ENCODE measurements around the gene FSD1L.
A peak's percentile ranks its signal among the peaks of the same experiment; 100 is the strongest.

Gene FSD1L

DNA sequence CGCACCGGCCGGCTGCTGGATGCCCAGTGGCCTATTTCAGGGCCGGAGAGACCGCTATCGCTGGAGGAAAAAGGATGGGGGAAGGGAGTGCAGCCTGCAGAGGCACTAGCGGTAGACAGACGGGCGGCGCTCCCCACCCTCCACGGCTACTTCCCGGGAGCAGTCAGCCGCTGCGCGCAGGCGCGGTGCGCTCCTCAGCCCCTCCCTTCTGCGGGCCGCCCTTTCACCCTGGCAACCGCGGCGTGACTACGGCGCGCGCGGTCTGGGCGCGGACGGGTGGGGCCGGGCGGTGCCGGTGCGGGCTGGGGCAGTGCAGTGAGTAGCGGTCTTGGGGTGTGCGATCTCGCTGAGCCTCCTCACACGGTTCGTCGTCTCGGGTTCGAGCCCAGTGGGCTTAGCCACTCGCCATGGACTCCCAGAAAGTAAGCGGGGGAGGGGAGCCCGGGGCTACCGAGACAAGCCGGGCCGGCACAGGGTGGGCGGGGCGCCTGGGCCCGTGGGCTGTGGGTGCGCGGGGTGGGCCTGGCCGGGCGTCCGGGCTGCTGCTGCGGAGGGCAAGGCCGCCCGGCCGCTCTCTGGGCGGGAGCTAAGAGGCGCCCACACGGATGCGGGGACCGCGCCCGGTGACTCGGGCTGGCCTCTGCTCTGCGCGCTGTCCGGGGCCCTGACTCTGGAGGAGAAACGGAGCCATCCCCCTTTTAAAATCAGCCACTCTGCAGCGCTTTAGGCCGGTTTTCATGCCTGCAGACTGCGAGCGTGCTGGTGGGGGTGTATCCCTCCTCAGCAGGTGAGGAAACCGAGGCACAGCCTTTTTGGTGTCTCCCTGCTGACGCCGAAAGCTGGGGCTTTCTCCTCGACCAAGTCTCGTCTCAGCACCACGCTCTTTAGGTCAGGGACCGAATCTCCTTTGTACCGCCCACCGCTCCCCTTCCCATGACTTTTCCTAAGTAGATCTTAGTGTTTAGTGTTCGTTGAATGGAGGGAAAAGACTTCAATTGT lies at the start of gene FSD1L:
Gene FSD1L (plus strand): TSS at position 221 of the 999 bp plus-strand sequence. CDS start 187 bp downstream, at position 408.
- DNase-seq: peak; percentile 75

DNA sequence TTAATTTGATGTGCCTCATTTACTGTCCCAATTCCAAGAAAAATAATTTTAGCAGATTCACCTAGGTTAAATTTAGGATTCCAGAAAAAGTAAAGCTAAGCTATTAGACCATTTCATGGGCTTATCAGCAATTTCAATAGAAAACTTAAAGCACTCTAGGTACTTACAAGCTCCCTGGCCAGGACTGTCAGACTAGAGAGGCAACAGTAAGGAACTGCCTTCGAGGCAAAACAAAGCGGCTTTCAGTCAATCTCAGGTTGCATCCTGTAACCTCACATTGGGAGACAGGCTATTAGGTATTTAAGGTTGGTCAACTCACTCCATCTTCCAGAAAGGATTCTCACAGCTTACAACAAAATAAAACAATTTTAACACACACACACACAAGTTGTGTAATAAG lies 48.7 kb upstream of the FSD1L start:
- no peak for DNase-seq

DNA sequence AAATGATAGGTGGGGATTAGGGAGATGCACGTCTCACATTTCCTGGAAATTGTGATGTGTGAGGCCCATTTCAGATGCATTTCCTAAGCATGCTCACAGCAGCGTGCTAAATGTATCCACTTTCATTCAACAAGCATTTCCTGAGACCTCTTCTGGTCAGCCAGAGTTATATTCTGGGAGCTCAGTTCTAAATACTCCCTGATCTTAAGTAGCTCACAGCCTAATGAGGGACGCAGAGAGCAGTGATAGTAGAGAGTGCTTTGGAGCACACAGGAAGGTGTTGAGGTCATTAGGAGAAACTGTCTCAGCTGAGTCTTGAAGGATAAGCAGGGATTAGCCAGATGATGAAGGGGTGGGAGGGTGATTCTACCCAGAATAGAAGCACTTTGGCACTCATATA lies 46.2 kb upstream of the FSD1L start:
- DNase-seq: no peak

DNA sequence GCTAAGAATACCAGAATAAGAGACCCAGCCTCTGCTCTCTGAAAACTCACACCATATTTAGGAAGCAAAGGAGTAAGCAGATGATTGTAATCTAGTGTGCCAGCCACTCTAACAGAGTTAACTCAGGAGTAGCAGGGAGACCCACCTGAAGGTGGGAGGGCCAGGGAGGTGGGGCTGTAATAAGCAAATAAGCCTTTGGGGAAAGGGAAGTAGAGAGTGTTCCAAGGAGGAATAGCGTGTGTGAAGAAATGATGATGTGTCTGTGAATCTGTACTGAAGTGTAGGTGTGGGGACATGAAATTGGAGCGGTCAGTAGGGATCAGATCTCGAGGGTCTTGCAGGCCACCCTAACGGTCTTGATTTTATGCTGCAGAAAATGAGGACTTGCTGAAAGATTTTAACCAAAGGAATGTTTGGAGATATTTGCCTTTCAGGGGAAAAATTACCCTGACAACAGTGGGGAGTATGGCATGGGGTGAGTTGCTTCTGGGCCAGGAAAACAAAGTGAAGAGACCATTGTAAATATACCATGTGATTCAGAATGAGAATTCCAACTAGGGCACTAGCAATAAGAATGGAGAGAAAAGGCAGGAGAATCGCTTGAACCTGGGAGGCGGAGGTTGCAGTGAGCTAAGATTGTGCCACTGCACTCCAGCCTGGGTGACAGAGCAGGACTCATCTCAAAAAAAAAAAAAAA lies 44.1 kb upstream of the FSD1L start:
- no peak for DNase-seq

DNA sequence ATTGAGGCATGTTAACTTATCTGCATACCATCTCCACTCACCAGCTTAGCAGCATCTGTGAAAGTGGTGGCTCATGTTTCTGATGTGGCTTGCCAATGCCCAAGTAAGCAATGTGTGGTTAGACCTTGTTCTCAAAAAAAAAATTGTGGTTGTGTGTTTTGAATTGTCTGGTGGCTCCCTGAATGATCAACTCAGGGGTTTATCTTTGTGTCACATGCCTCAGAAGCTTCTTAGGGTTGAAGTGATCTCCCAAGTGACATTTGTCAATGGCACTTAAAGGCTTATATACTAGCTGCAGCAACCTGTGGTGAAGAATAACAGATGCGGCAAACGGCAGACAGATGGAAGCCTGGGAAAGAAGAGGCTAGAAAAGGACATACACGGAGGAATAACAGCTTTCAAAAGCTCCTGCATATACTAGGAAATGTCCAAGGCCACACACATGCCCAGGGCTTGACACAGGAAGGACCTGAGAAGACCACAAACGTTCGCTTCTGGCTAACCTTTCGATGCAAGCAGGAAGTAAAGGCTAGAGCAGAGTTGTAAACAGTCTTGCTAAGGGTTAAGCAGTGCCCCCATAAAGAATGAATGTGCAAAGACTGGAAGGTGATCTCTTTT lies 42.2 kb upstream of the FSD1L start:
- DNase-seq: peak; percentile 5

DNA sequence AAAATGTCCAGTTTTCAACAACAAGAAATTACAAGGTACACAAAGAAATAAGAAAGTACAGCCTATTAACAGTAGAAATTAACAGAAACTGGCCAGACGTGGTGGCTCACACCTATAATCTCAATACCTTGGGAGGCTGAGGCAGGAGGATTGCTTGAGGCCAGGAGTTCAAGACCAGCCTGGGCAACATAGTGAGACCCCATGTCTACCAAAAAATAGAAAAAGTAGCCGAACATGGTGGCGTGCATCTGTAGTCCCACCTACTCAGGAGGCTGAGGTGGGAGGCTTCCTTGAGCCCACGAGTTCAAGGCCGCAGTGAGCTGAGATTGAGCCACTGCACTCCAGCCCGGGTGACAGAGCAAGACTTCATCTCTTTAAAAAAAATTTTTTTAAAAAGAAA lies 41.5 kb upstream of the FSD1L start:
- no peak for DNase-seq

DNA sequence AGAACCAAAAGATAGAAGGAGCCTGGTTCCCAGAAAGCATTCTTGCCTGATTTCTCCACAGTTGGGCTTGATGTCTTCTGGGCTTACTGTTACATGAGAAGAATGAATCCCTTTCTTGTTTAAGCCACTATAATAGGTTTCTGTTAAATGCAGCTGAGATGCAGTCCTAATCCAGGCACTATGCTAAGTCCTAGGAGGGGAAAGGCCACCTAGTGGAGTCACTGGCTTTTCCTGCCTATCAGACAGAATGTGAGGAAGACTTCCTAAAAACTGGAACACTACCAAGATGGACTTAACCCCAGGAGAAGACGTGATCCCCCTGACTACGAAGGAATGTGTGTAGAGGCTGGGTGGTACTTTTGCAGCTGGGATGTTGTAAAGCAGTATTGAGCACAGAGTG lies 34.3 kb upstream of the FSD1L start:
- DNase-seq: no peak

DNA sequence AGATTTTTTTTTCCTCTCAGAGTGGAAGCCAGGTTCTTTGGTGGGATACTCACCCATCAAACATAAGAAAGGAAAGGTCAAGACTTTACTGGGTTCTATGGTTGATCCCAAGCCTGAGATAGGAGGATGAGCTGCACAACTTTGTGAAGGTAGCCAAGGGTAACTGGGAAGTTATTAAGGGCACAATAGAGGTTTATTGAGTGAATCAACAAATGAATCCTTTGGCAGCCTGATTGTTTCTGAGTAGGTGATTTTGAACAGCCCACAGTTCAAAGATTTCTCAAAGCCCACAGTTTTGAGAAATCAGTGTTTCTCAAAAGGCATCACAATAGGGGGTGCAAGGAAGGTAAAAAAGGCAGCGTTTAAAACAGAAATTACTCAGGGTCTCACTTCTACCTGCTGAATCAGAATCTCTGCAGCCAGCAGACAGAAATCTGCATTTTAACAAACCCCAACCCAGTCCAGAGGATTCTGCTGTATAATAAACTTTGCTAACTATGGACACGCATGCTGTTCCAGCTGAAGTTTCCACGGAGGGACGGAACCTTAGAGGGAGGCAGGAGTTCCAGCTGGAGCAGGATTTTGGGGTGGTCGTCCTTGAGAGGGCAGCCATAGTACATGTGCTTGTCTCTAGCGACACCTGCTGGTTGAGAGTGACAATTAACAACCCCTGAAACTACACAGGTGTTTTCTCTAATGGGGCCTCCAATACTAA lies 32.7 kb upstream of the FSD1L start:
- peak; percentile 14 for DNase-seq

DNA sequence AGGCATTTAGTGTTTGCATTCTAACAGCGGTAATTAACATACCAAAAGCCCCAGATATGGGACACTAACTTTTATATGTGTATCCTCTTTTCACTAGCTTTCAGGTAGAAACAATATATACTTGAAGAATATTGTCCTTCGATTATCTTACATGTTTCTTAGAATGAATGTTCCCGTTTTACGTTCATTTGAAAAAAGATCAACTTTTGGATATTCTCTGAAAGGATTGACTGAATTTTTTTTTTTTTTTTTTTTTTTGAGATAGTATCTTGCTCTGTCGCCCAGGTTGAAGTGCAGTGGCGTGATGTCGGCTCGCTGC lies 32.2 kb upstream of the FSD1L start:
- no peak for DNase-seq

DNA sequence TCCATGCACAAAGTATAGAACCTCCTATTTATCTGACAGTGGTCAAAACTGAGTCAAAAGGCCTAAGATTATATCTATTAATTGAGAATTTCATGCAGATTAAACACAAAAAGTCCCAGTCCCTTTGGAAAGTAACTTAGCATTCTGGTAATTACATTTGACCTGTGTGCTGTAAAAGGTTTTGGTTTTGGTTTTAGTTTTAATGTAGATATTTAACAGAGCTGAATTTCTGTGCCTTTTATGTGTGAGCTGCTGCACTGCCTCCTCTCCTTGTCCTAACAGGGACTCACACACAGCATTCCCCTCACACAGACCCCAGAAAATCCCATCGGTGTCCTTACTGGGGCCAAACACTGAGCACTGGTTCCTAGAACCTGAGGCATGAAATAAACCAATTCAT lies 31.0 kb upstream of the FSD1L start:
- DNase-seq: no peak

DNA sequence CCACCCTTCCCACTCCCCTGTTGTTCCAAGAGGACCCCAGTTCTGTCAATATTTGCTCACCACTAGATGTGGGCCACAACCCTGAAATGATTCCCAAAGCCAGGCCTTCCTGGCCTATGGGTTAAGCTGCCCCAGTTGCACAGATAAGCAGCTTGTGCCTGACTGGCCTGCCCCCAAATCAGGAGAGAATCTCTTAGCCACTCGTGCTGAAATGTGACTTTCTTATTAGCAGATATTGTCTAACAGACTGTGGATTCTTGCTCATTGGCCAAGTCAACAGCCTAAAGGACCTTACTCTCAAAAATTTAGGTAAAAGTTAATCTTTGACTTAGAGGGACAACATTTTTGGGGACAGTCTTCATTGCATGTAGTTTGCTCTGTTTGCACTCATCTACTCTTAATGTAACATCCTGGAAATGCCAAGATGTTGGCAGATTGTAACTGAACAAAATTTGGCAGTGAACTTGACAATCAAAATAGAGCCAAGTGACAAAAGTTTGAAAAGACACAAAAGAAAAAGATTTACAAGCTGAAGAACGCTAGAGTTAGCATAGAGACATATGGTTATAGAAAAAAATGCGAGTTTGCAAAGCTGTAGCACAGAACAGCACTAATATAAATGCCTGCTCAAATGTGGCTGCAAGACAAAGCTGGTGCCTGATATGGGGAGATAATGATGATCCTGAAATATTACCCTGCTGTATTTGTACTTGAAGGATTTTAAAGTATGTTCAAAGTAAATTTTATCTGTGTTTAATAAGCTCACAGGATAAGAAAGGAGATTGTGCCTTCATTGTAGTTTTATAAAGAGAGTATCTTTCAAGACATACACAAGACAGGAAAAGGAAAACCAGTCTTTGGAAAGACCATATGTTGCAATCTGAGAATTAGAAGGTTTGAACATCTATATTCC lies 29.0 kb upstream of the FSD1L start:
- DNase-seq: no peak

DNA sequence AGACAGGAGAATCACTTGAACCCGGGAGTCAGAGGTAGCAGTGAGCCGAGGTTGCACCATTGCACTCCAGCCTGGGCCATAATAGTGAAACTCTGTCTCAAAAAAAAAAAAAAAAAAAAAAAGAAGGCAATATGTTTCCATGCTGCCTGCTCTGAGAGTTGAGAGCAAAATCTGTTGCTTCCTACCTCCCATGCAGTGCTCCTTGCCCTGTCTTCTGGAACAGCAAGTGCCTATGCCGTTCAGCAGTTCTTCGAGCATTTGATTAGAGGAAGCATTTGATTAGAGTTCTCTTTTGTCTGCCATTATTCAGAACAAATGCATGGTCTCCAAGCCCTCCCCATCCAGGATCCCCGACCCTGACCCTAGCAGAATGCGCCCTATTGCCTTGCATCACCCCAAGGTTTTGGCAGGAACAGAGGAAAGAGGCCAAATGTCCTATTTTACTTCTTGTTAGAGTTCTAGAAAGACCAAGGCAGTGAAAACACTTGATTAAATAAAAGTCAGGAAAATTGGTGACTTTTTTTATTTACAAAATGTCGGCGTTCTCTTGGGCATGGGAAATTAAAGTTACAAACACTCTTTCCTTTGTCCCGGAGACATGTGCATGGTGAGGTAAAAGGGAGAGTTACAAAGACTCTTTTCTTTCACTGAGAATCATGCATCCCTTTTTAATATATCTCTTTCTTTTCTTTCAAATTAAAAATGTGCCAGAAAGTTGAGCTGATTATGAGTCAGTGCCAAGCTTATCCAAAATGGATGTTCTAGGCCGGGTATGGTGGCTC lies 27.8 kb upstream of the FSD1L start:
- DNase-seq: no peak

DNA sequence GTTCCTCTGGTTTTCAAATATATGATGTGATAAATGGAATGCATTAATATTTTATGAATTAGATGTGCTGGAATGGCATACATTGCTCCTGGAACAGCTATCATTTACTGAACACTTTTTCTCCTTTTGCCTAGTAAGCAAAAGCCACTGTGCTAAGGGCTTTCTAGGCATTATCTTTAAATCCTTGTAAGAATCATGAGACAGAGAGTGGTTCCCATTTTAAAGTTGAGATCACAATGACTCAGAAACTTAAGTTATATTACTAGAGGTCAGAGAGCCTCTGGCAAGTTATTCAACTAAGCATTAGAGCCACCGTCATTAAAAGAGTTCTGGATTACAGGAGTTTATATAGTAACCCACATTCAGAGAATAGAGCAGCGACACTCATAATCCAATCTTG lies 26.7 kb upstream of the FSD1L start:
- DNase-seq: no peak

DNA sequence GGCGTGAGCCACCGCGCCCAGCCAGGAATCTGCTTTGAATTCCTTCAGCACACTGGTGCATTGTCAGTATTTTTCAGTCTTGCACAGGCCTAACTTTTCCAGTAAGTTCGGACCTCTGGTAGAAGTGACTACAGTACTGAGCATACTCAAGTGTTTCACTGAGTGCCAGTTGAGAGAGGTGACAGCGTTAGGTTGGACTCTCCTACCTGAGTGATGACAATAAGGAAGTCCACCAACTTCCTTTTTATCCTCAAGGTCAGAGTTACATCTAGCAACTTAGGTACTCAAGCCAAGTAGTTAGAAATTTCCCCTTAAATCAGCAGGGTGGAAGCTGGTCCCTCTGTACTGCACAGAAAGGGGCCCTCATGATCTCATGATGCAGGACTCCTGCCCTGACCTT lies 26.0 kb upstream of the FSD1L start:
- DNase-seq: no peak

DNA sequence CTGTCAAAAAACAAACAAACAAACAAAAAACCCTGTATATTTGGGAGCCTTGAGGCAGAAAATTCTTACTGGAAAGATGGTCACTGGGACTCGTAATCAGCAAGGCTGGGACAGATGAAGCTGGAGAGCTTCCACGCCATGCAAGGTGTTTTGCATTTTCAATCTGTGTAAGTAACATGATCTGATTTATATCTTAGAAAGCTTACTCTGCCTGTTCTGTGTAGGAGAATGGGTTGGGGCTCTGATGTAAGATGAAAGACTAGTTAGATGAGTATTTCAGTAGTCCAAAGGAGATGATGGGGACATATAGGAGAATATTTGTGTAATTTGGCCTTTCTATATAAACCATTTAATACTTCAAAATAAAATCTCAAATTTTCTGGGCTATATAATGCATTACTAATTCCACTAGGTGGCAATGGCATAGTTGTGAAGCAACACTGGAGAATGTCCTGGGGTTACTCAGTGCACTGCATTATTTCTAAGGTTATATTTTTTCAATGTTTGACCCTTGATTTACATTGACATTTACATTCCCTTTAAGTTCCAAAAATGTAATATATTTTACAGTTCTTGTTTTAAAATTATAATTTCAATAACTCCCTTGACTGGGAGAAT lies 21.9 kb upstream of the FSD1L start:
- DNase-seq: no peak

DNA sequence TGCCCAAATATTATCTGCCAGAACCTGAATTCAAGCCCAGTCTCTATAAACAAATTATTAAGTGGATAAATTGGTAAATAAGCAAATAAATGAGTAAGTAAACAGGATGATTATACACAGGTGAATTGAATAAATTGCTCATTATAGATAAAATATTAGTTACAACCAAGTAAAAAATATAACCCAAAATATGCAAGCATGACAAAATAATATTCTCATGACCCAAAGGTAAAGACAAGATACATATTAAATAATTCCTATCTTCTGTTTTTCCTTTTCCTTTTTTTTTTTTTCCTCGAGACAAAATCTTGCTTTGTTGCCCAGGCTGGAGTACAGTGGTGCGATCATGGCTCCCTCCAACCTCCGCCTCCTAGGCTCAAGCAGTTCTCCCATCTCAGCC lies 21.2 kb upstream of the FSD1L start:
- no peak for DNase-seq

DNA sequence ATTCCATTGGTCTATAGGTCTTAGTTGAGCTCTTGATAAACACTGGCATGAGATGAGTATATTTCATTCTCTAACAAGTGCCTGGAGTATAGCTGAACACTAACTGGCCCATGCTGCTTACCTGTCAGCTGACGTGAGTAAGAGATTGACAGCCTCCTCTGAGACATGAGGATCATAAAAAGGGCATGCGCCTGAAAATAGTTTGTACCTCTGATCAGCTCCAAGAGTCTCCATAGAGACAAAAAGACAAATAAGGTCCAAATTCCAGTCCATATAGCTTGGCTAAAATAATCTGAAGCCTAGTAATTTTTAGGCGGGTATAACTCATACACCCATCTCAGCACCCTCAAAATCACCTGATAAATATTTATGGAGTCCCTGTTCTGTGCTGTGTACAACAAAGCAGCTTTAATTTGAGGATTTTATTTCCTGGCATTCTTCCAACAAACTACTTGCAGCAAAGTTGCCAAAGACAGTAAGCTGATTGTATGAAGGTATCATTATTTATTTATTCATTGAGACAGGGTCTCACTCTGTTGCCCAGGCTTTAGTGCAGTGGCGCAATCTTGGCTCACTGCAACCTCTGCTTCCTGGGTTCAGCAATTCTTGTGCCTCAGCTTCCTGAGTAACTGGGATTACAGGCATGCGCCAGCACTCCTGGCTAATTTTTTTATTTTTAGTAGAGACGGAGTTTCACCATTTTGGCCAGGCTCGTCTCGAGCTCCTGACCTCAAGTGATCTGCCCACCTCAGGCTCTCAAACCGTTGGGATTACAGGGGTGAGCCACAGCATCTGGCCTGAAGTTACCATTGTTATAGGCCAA lies 16.2 kb upstream of the FSD1L start:
- DNase-seq: no peak

DNA sequence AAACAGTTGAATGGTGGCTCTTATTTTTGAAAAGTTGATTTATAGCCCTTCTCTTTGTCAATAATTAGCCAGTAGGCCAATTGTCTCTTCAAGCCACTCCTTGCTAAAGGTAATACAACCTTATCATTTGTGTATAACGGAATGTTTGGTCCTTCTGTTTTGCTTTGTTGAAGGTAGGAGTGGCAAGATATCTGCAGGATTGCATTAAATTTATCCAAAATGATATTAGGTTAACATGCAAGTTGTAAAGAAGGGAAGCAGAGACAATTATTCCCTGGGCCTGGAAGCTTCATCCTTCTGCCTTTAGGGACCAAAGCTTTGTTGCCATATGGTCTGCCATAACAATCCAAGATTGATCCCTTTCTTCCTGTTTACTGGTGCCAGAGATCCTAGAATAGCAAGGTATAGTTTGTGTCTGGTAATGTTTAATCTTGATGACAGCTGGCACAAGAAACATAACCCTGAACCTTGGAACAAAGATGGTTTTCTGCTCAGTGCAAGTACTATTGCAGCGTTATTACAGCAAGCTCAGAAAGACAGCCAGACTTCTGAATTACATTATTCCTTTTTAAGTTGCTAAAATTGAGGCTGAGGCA lies 15.5 kb upstream of the FSD1L start:
- DNase-seq: no peak

DNA sequence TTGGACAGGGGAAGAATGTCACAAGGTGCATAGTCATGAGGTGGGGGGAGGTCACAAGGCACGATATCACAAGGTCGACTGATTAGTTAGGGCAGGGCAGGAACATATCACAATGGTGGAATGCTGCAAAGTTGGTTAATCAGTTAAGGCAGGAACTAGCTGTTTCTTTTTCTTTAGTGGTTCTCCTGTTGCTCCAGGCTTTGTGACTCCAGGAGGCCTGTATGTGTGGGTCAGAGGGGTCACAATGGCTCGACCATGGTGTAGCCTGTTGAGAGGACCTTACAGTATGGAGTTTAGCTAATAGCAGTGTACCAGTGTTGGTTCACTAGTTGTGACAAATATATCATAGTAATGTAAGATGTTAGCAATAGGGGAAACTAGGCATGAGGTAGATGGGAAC lies 12.4 kb upstream of the FSD1L start:
- no peak for DNase-seq

DNA sequence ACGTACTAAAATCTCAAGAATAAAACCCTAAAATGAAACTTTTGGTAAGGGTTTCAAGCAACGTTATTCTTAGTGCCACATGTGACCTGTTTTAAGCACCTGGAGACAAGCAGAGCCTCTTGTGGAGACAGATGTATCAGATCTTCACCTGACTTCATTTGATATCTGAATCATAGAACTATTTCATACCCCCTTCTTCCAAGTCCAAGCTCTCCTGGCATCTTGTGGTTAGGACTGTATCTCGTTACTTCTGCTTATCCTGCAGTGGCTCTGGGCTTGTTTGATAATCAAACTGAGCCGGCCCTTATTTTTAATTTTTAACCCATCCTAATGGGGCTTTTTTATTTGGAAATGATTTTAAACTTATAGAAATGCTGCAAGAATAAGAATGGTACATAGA lies 11.1 kb upstream of the FSD1L start:
- DNase-seq: no peak
